ENCODE data around the gene PCDH15. TPM values are rescaled to one million over a fixed set of nuclear protein-coding genes. Genes with fewer than 3 reads are reported as not detected.

Gene PCDH15
- total RNA-seq, 1 donor from 2014 or later: 21.7 TPM

DNA sequence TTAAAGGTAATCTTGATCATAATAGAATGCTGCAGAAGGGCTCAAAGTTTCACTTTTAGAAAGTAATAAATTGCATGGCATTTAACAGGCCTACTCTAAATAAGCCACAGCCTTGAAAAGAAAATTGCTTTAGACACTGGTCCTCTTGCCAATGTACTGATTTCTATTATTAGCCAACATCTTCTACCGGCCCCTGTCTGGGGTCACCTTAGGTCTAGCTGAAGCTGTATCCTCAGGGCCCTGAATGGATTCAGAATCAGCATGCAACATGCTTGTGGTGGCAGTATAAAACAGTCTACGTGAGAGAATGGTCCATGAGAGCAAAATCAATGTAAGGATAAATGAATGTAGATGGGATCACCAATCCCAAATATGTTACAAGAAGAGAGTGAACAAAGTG lies 541.9 kb downstream of the PCDH15 start:
- peaks cover 4% of the 10 kb centered on the region for H3K4me1 Mint-ChIP-seq
- no peak overlapping the region for H3K27ac Mint-ChIP-seq (ENCODE audit: unreplicated experiment)
- DNase-seq (ENCODE audit: low read depth, low spot score): no peak
- H3K9me3 Mint-ChIP-seq: peaks cover 2% of the 10 kb centered on the region
- H3K36me3 Mint-ChIP-seq (ENCODE audit: low read depth): peaks cover 3% of the 10 kb centered on the region
- H3K27me3 Mint-ChIP-seq (ENCODE audit: low read depth): no peaks in the 10 kb centered on the region
- H3K4me3 Mint-ChIP-seq: no peak overlapping the region
- TF ChIP-seq, protein P1, sequence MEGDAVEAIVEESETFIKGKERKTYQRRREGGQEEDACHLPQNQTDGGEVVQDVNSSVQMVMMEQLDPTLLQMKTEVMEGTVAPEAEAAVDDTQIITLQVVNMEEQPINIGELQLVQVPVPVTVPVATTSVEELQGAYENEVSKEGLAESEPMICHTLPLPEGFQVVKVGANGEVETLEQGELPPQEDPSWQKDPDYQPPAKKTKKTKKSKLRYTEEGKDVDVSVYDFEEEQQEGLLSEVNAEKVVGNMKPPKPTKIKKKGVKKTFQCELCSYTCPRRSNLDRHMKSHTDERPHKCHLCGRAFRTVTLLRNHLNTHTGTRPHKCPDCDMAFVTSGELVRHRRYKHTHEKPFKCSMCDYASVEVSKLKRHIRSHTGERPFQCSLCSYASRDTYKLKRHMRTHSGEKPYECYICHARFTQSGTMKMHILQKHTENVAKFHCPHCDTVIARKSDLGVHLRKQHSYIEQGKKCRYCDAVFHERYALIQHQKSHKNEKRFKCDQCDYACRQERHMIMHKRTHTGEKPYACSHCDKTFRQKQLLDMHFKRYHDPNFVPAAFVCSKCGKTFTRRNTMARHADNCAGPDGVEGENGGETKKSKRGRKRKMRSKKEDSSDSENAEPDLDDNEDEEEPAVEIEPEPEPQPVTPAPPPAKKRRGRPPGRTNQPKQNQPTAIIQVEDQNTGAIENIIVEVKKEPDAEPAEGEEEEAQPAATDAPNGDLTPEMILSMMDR (conservative IDR thresholded peaks at IDR 0.05): no peak

GRCh38 chr10:54234832-54235231 lies 566.2 kb downstream of the PCDH15 start:
- H3K27me3 Mint-ChIP-seq (ENCODE audit: low read depth): no peaks in the 10 kb centered on the region
- DNase-seq (ENCODE audit: low read depth, low spot score): no peak
- no peaks in the 10 kb centered on the region for H3K4me1 Mint-ChIP-seq
- H3K4me3 Mint-ChIP-seq: no peak overlapping the region
- H3K36me3 Mint-ChIP-seq (ENCODE audit: low read depth): peaks cover 18% of the 10 kb centered on the region
- peaks cover 3% of the 10 kb centered on the region for H3K9me3 Mint-ChIP-seq
- no peak overlapping the region for H3K27ac Mint-ChIP-seq (ENCODE audit: unreplicated experiment)
- TF ChIP-seq, protein P1 (conservative IDR thresholded peaks at IDR 0.05): no peak

DNA sequence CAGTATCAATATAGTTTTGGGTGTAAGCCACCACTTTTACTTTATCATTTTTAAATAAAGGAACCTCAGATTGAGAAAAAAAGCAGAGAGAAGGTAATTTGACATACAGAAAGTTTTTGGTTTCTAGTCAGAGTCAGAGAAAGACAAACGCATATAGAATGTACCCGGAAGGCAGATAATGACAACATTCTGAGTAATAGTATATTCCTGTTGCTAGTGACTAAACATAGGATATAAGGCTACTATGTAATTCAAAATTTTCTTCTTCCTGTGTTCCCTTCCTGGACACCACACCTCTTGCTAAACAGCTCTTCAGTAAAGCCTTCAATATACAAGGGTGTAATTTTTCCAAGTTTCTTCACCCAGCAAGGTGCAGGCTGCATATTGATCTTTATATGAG lies 597.6 kb downstream of the PCDH15 start:
- TF ChIP-seq, protein P1 (conservative IDR thresholded peaks at IDR 0.05): no peak
- no peak overlapping the region for H3K4me3 Mint-ChIP-seq
- no peak overlapping the region for H3K27ac Mint-ChIP-seq (ENCODE audit: unreplicated experiment)
- no peaks in the 10 kb centered on the region for H3K36me3 Mint-ChIP-seq (ENCODE audit: low read depth)
- DNase-seq (ENCODE audit: low read depth, low spot score): no peak
- H3K4me1 Mint-ChIP-seq: peaks cover 3% of the 10 kb centered on the region
- H3K27me3 Mint-ChIP-seq (ENCODE audit: low read depth): no peaks in the 10 kb centered on the region
- H3K9me3 Mint-ChIP-seq: no peaks in the 10 kb centered on the region

DNA sequence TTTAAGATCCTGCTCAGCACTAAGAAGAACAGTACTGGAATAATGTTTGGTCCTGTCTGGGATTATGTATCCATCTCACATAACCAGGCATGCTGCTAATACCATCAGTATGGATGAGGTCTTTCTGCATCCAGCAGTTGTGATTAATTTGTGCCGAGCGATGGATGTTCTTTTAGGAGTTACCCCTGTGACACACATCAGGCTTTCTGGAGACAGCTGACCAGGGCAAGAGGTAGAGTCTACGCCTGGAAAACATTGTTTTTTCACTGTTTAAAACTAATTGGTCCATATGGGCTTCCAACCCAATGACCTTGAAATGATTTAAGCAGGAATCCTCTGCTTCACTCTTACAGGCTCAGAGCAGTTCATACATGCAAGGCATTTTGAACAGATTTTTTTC lies 603.0 kb downstream of the PCDH15 start:
- Mint-ChIP-seq H3K36me3 (ENCODE audit: low read depth) (no peaks in the 10 kb centered on the region), H3K27me3 (ENCODE audit: low read depth) (no peaks in the 10 kb centered on the region), H3K27ac (ENCODE audit: unreplicated experiment) (no peak overlapping the region), H3K4me1 (no peaks in the 10 kb centered on the region), H3K4me3 (no peak overlapping the region), H3K9me3 (no peaks in the 10 kb centered on the region)
- DNase-seq (ENCODE audit: low read depth, low spot score): no peak
- TF ChIP-seq, protein P1 (conservative IDR thresholded peaks at IDR 0.05): no peak

GRCh38 chr10:54194806-54195205 lies 606.2 kb downstream of the PCDH15 start:
- TF ChIP-seq, protein P1 (conservative IDR thresholded peaks at IDR 0.05): no peak
- H3K4me3 Mint-ChIP-seq: no peak overlapping the region
- H3K27ac Mint-ChIP-seq (ENCODE audit: unreplicated experiment): no peak overlapping the region
- H3K27me3 Mint-ChIP-seq (ENCODE audit: low read depth): no peaks in the 10 kb centered on the region
- no peak for DNase-seq (ENCODE audit: low read depth, low spot score)
- H3K4me1 Mint-ChIP-seq: no peaks in the 10 kb centered on the region
- H3K36me3 Mint-ChIP-seq (ENCODE audit: low read depth): no peaks in the 10 kb centered on the region
- no peaks in the 10 kb centered on the region for H3K9me3 Mint-ChIP-seq

- Mint-ChIP-seq H3K4me3 (no peak overlapping the region), H3K4me1 (no peaks in the 10 kb centered on the region), H3K27me3 (ENCODE audit: low read depth) (no peaks in the 10 kb centered on the region), H3K27ac (ENCODE audit: unreplicated experiment) (no peak overlapping the region), H3K36me3 (ENCODE audit: low read depth) (peaks cover 5% of the 10 kb centered on the region), H3K9me3 (peaks cover 8% of the 10 kb centered on the region)
- TF ChIP-seq, protein P1 (conservative IDR thresholded peaks at IDR 0.05): no peak
- no peak for DNase-seq (ENCODE audit: low read depth, low spot score)
These were observed 641.1 kb downstream of the PCDH15 start for GRCh38 chr10:54159924-54160323.

Data from neural crest cell (in vitro differentiated cells).